T-helper 1 cell treated with Interleukin-12 subunit alpha and Interleukin-12 subunit beta and Interleukin-4 antibody, amounts not matched to agents 30 ng/mL and 1 ng/mL, for 36 hours (primary cell): ENCODE results near the gene MSANTD1. TPM values are rescaled to one million over a fixed set of nuclear protein-coding genes. Genes with fewer than 3 reads are reported as not detected.

Source experiments
- intact Hi-C: fragments of 100-400 bp; cut with micrococcal nuclease; formaldehyde crosslinking; loops from one replicate; pipeline ENCODE4 v1.15.1; 2024
- total RNA-seq: library from RNA; stranded (reverse); gene quantifications from 2 replicates; pipeline ENCODE4 v1.2.3, GENCODE V29; 2022

Gene MSANTD1
- total RNA-seq, 1 donor from 2014 or later, result 2.2 TPM

GRCh38 chr4:3246458-3247398 lies 2.2 kb upstream of the MSANTD1 start:
- intact Hi-C loops, result loop anchor here (10.0 kb wide), 1 partner anchor 52 kb away; no protein-coding TSS in a partner anchor

- intact Hi-C loops, result loop anchor here (10.0 kb wide), 1 partner anchor 53 kb away; no protein-coding TSS in a partner anchor
These were observed 1.4 kb upstream of the MSANTD1 start for GRCh38 chr4:3247399-3248177.

GRCh38 chr4:3248178-3248480 lies 830 bp upstream of the MSANTD1 start:
- intact Hi-C loops, result loop anchor here (10.0 kb wide), 1 partner anchor 53 kb away; no protein-coding TSS in a partner anchor

GRCh38 chr4:3249711-3250437 lies 915 bp downstream of the MSANTD1 start:
- intact Hi-C loops, result loop anchor here (10.0 kb wide), 1 partner anchor 55 kb away; no protein-coding TSS in a partner anchor

DNA sequence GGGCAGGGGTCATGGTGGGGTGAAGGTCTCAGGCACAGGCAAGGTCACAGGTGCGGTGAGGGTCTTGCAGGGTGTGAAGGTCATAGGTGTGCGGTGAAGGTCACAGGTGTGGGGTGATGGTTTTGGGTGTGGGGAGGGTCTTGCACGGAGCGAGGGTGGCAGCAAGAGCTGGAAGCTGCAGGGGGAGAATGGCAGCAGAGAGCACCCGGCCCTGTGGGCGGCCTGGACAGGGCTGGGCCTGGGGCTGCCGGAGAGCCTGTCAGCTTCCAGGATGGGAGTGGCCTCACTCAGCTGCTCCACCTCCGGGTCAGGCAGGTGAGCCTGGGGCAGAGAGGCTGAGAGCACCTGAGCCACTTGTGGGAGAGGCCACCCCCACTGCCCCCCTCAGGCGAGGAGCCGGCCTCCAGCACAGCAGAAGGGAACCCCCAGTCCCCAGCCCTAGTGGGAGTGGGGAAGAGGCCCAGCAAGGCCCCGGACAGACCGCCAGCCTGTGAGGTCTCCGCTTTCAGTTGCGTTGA lies 1.5 kb downstream of the MSANTD1 start:
- intact Hi-C loops, result no loop called here

DNA sequence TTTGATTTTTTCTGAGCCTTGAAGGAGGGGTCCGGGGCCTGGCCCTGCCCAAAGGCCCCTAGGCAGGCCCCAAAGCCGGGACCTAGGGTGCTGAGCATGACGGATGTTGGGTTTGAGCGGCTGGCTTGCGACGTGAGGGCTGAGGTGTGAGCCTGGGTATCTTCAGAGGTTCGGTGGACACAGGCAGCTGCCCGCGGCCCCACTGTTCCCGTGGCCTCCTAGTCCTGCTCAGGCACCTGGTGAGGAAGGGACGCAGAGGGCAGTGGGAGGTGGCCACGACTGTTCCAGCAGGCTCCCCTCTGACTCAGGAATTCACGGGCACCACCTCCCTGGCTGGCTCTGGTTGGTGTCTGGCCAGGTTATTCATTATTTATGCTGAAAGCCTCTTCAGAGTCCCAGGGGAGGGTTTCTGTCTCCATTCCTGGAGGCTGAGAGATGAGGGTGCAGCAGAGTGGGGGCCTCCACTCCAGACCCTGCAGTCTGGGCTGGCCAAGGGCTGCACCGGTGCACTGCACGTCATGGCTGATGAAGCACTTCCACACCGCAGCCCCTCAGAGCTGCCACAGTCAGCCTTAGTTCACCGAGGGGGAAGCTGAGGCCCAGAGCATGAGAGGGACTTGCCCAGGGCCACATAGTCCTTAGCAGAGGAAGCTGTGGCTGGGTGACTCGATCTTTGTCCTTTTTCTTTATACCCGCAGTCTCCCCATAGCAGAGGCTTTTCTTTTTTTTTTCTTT lies 2.2 kb downstream of the MSANTD1 start:
- intact Hi-C loops, result no loop called here

- intact Hi-C loops, result no loop called here
These were observed 2.9 kb downstream of the MSANTD1 start for GRCh38 chr4:3251691-3252479.

- intact Hi-C loops, result no loop called here
These were observed 3.5 kb downstream of the MSANTD1 start for GRCh38 chr4:3252480-3252828.

GRCh38 chr4:3252831-3253641 lies 4.1 kb downstream of the MSANTD1 start:
- intact Hi-C loops, result no loop called here

DNA sequence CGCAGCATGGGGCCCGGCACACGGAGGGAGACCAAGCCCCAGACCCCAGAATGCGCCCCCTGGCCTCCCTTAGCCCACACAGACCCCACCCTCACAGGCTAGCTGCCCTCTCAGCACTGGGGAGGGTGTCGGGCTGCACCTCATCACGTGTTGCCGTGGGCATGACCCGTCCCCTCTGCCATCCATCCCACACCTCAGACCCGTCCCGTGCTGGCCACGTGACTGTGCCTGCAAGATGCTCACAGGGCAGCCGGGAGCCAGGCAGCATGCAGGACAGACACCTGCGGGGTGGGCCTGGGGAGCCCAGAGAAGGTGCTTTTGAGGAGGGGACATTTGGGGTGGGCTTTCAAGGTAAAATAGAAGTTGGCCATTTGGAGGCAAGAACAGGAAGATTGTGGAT lies 4.8 kb downstream of the MSANTD1 start:
- intact Hi-C loops, result no loop called here

GRCh38 chr4:3254302-3255131 lies 5.6 kb downstream of the MSANTD1 start:
- intact Hi-C loops, result no loop called here

- intact Hi-C loops, result no loop called here
These were observed 6.7 kb downstream of the MSANTD1 start for GRCh38 chr4:3255611-3256186.

- intact Hi-C loops, result no loop called here
These were observed 7.5 kb downstream of the MSANTD1 start for GRCh38 chr4:3256230-3257102.

- intact Hi-C loops, result no loop called here
These were observed 8.2 kb downstream of the MSANTD1 start for GRCh38 chr4:3257103-3257555.

- intact Hi-C loops, result no loop called here
These were observed 8.9 kb downstream of the MSANTD1 start for GRCh38 chr4:3257556-3258482.
